ENCODE measurements around the gene PLD1. TPM values are rescaled to one million over a fixed set of nuclear protein-coding genes. Genes with fewer than 3 reads are reported as not detected.

PLD1 gene
- total and polyA plus RNA-seq, 10 donors, result 3.0 to 75.2 (median 54.0) TPM

- Histone ChIP-seq H3K36me3 (no peaks in the 10 kb centered on the region), H3K27me3 (replicated peaks in 1 of 7) (no peaks in the 10 kb centered on the region), H3K4me3 (no peak overlapping the region), H3K9me3 (peaks cover 0 to 27% (median 24%) of the 10 kb centered on the region in 8 donors), H3K27ac (no peak overlapping the region), H3K4me1 (no peaks in the 10 kb centered on the region)
- DNase-seq, result no peak
- intact Hi-C loops (cut with DNase I; ENCODE audit: low total_unique reads), result no loop called here
- TF ChIP-seq CTCF (IDR thresholded peaks at IDR 0.05 in 8 of 11, conservative IDR thresholded peaks at IDR 0.05 in 3 of 11) (no peak), POLR2A (IDR thresholded peaks at IDR 0.05) (no peak), POLR2AphosphoS5 (IDR thresholded peaks at IDR 0.05) (no peak)
- 69 to 79% (median 74%) methylated on average over 5 of the region's 5 CpGs for WGBS, 5 donors
Measured at GRCh38 chr3:171851660-171852058, 41.4 kb upstream of the PLD1 start.

GRCh38 chr3:171850960-171851659, 40.8 kb upstream of the PLD1 start:
- intact Hi-C loops (cut with DNase I; ENCODE audit: low total_unique reads), result no loop called here
- Histone ChIP-seq H3K4me3 (no peak overlapping the region), H3K36me3 (no peaks in the 10 kb centered on the region), H3K4me1 (no peaks in the 10 kb centered on the region), H3K27me3 (replicated peaks in 1 of 7) (no peaks in the 10 kb centered on the region), H3K27ac (no peak overlapping the region), H3K9me3 (peaks cover 0 to 27% (median 24%) of the 10 kb centered on the region in 8 donors)
- WGBS, 5 donors, result 60 to 67% (median 64%) methylated on average over 6 of the region's 6 CpGs
- DNase-seq, result no peak
- TF ChIP-seq POLR2AphosphoS5 (IDR thresholded peaks at IDR 0.05), result no peak
- TF ChIP-seq POLR2A (IDR thresholded peaks at IDR 0.05), result no peak
- no peak for TF ChIP-seq CTCF (IDR thresholded peaks at IDR 0.05 in 8 of 11, conservative IDR thresholded peaks at IDR 0.05 in 3 of 11)

GRCh38 chr3:171850320-171850959, 40.2 kb upstream of the PLD1 start:
- no peaks in the 10 kb centered on the region for H3K4me1 ChIP-seq
- no peak for DNase-seq
- 81 to 86% (median 84%) methylated on average over 6 of the region's 6 CpGs for WGBS, 5 donors
- no peak overlapping the region for H3K4me3 ChIP-seq
- H3K27me3 ChIP-seq (replicated peaks in 1 of 7), result no peaks in the 10 kb centered on the region
- H3K27ac ChIP-seq, result no peak overlapping the region
- TF ChIP-seq POLR2AphosphoS5 (IDR thresholded peaks at IDR 0.05) (no peak), CTCF (IDR thresholded peaks at IDR 0.05 in 8 of 11, conservative IDR thresholded peaks at IDR 0.05 in 3 of 11) (no peak), POLR2A (IDR thresholded peaks at IDR 0.05) (no peak)
- H3K9me3 ChIP-seq, result peaks cover 0 to 22% (median 19%) of the 10 kb centered on the region in 8 donors
- no peaks in the 10 kb centered on the region for H3K36me3 ChIP-seq
- intact Hi-C loops (cut with DNase I; ENCODE audit: low total_unique reads), result no loop called here

DNA sequence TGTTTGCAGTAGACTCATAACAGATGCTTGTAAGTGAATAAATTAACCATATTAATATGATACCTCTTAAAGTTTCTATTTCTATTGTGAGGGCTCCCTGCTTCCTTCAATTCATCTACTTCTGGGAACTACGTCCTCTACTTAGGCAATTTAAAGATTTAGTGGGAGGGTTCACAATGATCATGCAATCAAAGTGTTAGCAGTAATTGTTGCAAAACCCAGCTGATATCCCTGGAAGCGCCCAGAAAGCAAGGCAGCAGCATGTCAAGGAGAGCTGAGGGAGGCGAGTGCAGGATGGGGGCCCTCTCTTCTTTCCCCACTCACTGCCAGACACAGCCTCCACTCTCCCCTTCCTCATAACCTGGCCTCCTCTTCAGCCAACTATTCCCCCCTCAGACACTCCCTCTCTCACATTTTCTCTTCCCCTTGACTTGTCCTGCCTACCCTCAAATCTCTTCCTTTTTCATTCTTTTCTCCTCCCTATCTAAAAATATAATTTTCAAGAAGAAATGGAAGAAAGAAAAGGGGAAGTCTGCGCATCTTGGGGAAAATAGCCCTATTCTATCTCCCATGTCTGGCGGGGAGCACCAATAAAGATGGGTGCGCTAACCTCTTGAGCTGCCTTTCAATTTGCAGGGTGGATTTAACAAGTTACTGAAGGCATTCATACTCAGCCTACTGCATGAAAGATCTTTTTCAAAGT, 39.5 kb upstream of the PLD1 start:
- intact Hi-C loops (cut with DNase I; ENCODE audit: low total_unique reads), result no loop called here
- H3K4me3 ChIP-seq, result no peak overlapping the region
- H3K36me3 ChIP-seq, result no peaks in the 10 kb centered on the region
- 75 to 85% (median 77%) methylated on average over 6 of the region's 6 CpGs for WGBS, 5 donors
- no peak for TF ChIP-seq POLR2AphosphoS5 (IDR thresholded peaks at IDR 0.05)
- TF ChIP-seq CTCF (IDR thresholded peaks at IDR 0.05 in 8 of 11, conservative IDR thresholded peaks at IDR 0.05 in 3 of 11), result no peak
- no peak for TF ChIP-seq POLR2A (IDR thresholded peaks at IDR 0.05)
- no peak for DNase-seq
- no peaks in the 10 kb centered on the region for H3K27me3 ChIP-seq (replicated peaks in 1 of 7)
- H3K4me1 ChIP-seq, result no peaks in the 10 kb centered on the region
- peaks cover 0 to 16% (median 13%) of the 10 kb centered on the region in 8 donors for H3K9me3 ChIP-seq
- H3K27ac ChIP-seq, result no peak overlapping the region
